HEK293T (cell line): Measurements from ENCODE around the gene ANKRD11.

ENCODE experiments used
- ARNT ChIP-seq: fragments of 450-650 bp; IDR thresholded peaks from 2 replicates; pipeline ENCODE4 v1.6.1; 2017; ENCODE audit warnings: mild to moderate bottlenecking
- BHLHE40 ChIP-seq: fragments of 450-650 bp; IDR thresholded peaks from 2 replicates; pipeline ENCODE4 v1.6.1; 2016; ENCODE audit warnings: mild to moderate bottlenecking, moderate library complexity, borderline replicate concordance
- ELF4 ChIP-seq: fragments of 450-650 bp; IDR thresholded peaks from 2 replicates; pipeline ENCODE4 v1.6.1; 2017; ENCODE audit warnings: antibody characterized with exemption
- FOXK2 ChIP-seq: fragments of 450-650 bp; IDR thresholded peaks from 2 replicates; pipeline ENCODE4 v1.6.1; 2016; ENCODE audit warnings: mild to moderate bottlenecking
- FOXM1 ChIP-seq: fragments of 450-650 bp; IDR thresholded peaks from 2 replicates; pipeline ENCODE4 v1.6.1; 2017; ENCODE audit warnings: mild to moderate bottlenecking, borderline replicate concordance
- NFRKB ChIP-seq: fragments of 450-650 bp; IDR thresholded peaks from 2 replicates; pipeline ENCODE4 v1.6.1; 2016; ENCODE audit warnings: mild to moderate bottlenecking, moderate library complexity
- SP1 ChIP-seq: fragments of 450-650 bp; IDR thresholded peaks from 2 replicates; pipeline ENCODE4 v1.6.1; 2017
- SUZ12 ChIP-seq: fragments of 450-650 bp; IDR thresholded peaks from 2 replicates; pipeline ENCODE4 v1.6.1; 2016; ENCODE audit warnings: mild to moderate bottlenecking
- TARDBP ChIP-seq: fragments of 450-650 bp; IDR thresholded peaks from 2 replicates; pipeline ENCODE4 v1.6.1; 2016
- ZNF384 ChIP-seq: fragments of 450-650 bp; IDR thresholded peaks from 2 replicates; pipeline ENCODE4 v1.6.1; 2016

GRCh38 chr16:89270666-89271345 lies 219.6 kb downstream of the ANKRD11 start:
- TF ChIP-seq SP1: no peak
- TF ChIP-seq FOXK2: no peak
- TF ChIP-seq BHLHE40: no peak
- no peak for TF ChIP-seq ARNT
- no peak for TF ChIP-seq FOXM1
- no peak for TF ChIP-seq TARDBP
- TF ChIP-seq SUZ12: no peak
- no peak for TF ChIP-seq NFRKB
- no peak for TF ChIP-seq ZNF384
- no peak for TF ChIP-seq ELF4
